ENCODE results near the gene MORN4.

MORN4 gene

DNA sequence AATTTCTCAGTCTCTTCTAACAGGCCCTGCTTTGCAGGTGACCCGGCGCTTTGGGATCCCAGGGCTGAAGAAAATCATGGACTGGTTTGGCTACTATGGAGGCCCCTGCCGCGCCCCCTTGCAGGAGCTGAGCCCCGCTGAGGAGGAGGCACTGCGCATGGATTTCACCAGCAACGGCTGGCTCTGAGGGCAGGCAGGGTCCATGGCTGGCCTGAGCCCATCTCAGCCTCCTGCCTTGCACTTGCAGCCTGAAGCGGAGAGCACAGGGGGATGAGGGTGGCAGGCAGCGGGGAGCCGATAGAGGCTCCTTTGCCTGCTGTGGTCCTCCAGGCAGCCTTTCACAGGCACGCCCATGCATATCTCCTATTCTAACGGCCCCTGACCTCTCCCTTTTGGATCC, 21.8 kb downstream of the MORN4 start:
- Histone ChIP-seq H3K9me3 (ENCODE audit: control insufficient read depth, low read depth, low read length) (no peaks in the 10 kb centered on the region), H3K4me1 (ENCODE audit: control insufficient read depth, low read depth, low read length) (no peaks in the 10 kb centered on the region), H3K36me3 (ENCODE audit: control insufficient read depth, low read depth, low read length) (no peaks in the 10 kb centered on the region), H3K27me3 (ENCODE audit: control insufficient read depth, insufficient read depth, low read length) (no peaks in the 10 kb centered on the region), H3K4me3 (ENCODE audit: low read length) (no peak overlapping the region), H3K9ac (ENCODE audit: low read length) (no peak overlapping the region), H3K27ac (ENCODE audit: low read length) (no peak overlapping the region)

GRCh38 chr10:97608991-97609561, 24.2 kb downstream of the MORN4 start:
- H3K4me1 ChIP-seq (ENCODE audit: control insufficient read depth, low read depth, low read length), result no peaks in the 10 kb centered on the region
- H3K27ac ChIP-seq (ENCODE audit: low read length), result no peak overlapping the region
- no peaks in the 10 kb centered on the region for H3K36me3 ChIP-seq (ENCODE audit: control insufficient read depth, low read depth, low read length)
- H3K9me3 ChIP-seq (ENCODE audit: control insufficient read depth, low read depth, low read length), result no peaks in the 10 kb centered on the region
- no peak overlapping the region for H3K4me3 ChIP-seq (ENCODE audit: low read length)
- no peak overlapping the region for H3K9ac ChIP-seq (ENCODE audit: low read length)
- no peaks in the 10 kb centered on the region for H3K27me3 ChIP-seq (ENCODE audit: control insufficient read depth, insufficient read depth, low read length)

- H3K27me3 ChIP-seq (ENCODE audit: control insufficient read depth, insufficient read depth, low read length), result no peaks in the 10 kb centered on the region
- no peaks in the 10 kb centered on the region for H3K36me3 ChIP-seq (ENCODE audit: control insufficient read depth, low read depth, low read length)
- no peak overlapping the region for H3K9ac ChIP-seq (ENCODE audit: low read length)
- H3K4me3 ChIP-seq (ENCODE audit: low read length), result no peak overlapping the region
- H3K9me3 ChIP-seq (ENCODE audit: control insufficient read depth, low read depth, low read length), result no peaks in the 10 kb centered on the region
- H3K4me1 ChIP-seq (ENCODE audit: control insufficient read depth, low read depth, low read length), result no peaks in the 10 kb centered on the region
- H3K27ac ChIP-seq (ENCODE audit: low read length), result no peak overlapping the region
These were observed 26.1 kb downstream of the MORN4 start for GRCh38 chr10:97607095-97607636.

- H3K27ac ChIP-seq (ENCODE audit: low read length), result no peak overlapping the region
- H3K36me3 ChIP-seq (ENCODE audit: control insufficient read depth, low read depth, low read length), result no peaks in the 10 kb centered on the region
- H3K9me3 ChIP-seq (ENCODE audit: control insufficient read depth, low read depth, low read length), result no peaks in the 10 kb centered on the region
- no peaks in the 10 kb centered on the region for H3K4me1 ChIP-seq (ENCODE audit: control insufficient read depth, low read depth, low read length)
- H3K4me3 ChIP-seq (ENCODE audit: low read length), result no peak overlapping the region
- no peaks in the 10 kb centered on the region for H3K27me3 ChIP-seq (ENCODE audit: control insufficient read depth, insufficient read depth, low read length)
- no peak overlapping the region for H3K9ac ChIP-seq (ENCODE audit: low read length)
These were observed 31.8 kb downstream of the MORN4 start for GRCh38 chr10:97601268-97602215.

DNA sequence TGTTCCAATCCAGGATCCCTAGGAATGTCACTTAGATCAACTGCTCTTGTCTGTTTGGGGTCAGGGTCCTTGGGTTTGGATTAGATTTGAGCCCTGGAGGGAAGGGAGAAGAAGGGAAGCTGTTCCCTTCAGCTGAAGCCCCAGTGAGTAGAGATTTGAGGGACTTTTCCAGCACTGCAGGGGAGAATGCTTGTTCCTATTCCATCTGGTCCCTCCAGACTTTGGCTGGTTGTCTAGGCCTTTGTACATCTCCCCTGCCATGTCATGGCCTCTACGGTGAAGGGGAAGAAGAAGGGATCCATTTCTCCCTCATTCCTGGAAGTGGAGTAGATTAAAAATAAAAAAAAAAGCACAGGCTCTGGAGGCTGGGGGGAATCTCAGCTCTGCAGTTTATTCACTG, 32.7 kb downstream of the MORN4 start:
- H3K4me1 ChIP-seq (ENCODE audit: control insufficient read depth, low read depth, low read length), result no peaks in the 10 kb centered on the region
- H3K36me3 ChIP-seq (ENCODE audit: control insufficient read depth, low read depth, low read length), result no peaks in the 10 kb centered on the region
- no peaks in the 10 kb centered on the region for H3K9me3 ChIP-seq (ENCODE audit: control insufficient read depth, low read depth, low read length)
- H3K27ac ChIP-seq (ENCODE audit: low read length), result no peak overlapping the region
- H3K9ac ChIP-seq (ENCODE audit: low read length), result no peak overlapping the region
- no peaks in the 10 kb centered on the region for H3K27me3 ChIP-seq (ENCODE audit: control insufficient read depth, insufficient read depth, low read length)
- H3K4me3 ChIP-seq (ENCODE audit: low read length), result no peak overlapping the region

DNA sequence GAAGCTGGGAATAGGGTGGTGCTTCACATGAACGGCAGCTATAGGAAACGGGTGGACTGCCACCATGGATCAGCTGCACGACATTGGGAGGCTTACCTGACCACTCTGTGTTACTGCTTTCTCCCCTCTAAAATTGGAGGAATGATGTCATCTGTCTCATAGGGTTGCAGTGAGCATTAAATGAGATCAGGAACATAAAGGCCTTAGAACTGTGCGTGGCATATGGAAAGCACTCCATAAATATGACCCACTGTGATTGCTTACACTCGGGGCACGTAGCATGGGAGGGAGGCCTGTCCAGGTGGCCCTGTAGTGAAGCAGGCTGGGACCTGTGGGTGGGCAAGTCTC, 34.1 kb downstream of the MORN4 start:
- Histone ChIP-seq H3K27ac (ENCODE audit: low read length) (no peak overlapping the region), H3K9ac (ENCODE audit: low read length) (no peak overlapping the region), H3K36me3 (ENCODE audit: control insufficient read depth, low read depth, low read length) (no peaks in the 10 kb centered on the region), H3K4me1 (ENCODE audit: control insufficient read depth, low read depth, low read length) (no peaks in the 10 kb centered on the region), H3K4me3 (ENCODE audit: low read length) (no peak overlapping the region), H3K9me3 (ENCODE audit: control insufficient read depth, low read depth, low read length) (no peaks in the 10 kb centered on the region), H3K27me3 (ENCODE audit: control insufficient read depth, insufficient read depth, low read length) (no peaks in the 10 kb centered on the region)

DNA sequence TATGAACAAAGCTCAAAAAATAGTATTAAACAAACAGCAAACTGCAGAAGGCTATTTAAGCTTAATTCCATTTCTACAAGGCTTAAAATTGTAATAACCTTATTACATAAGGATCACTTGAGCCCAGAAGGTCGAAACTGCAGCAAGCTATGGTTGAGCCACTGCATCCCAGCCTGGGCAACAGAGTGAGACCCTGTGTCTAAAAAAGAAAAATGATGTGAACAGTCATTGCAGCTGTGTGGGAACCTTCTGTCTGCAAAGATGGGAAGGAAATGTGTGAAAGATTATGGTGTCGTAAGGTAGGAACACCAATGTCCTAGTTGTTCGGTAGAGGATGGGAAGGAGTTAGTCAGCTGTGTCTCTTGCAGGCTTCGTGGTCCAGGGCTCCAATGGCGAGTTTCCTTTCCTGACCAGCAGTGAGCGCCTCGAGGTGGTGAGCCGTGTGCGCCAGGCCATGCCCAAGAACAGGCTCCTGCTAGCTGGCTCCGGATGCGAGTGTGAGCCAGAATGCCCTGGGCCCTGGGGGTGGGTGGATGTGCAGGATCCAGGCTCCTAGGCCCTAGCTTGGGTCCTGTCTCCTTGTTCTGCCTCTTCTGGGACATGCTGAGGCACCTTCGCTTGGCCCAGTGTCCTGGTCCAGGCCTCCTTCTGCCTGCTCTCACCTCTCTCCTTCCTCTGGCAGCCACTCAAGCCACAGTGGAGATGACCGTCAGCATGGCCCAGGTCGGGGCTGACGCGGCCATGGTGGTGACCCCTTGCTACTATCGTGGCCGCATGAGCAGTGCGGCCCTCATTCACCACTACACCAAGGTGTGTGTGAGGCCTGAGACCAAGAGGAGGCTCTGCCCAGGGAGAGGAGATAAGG, 34.7 kb downstream of the MORN4 start:
- Histone ChIP-seq H3K27ac (ENCODE audit: low read length) (no peak overlapping the region), H3K9me3 (ENCODE audit: control insufficient read depth, low read depth, low read length) (no peaks in the 10 kb centered on the region), H3K27me3 (ENCODE audit: control insufficient read depth, insufficient read depth, low read length) (no peaks in the 10 kb centered on the region), H3K4me1 (ENCODE audit: control insufficient read depth, low read depth, low read length) (no peaks in the 10 kb centered on the region), H3K9ac (ENCODE audit: low read length) (no peak overlapping the region), H3K36me3 (ENCODE audit: control insufficient read depth, low read depth, low read length) (no peaks in the 10 kb centered on the region), H3K4me3 (ENCODE audit: low read length) (no peak overlapping the region)

GRCh38 chr10:97597778-97598177, 35.5 kb downstream of the MORN4 start:
- H3K9me3 ChIP-seq (ENCODE audit: control insufficient read depth, low read depth, low read length), result no peaks in the 10 kb centered on the region
- H3K4me1 ChIP-seq (ENCODE audit: control insufficient read depth, low read depth, low read length), result no peaks in the 10 kb centered on the region
- H3K36me3 ChIP-seq (ENCODE audit: control insufficient read depth, low read depth, low read length), result no peaks in the 10 kb centered on the region
- no peak overlapping the region for H3K27ac ChIP-seq (ENCODE audit: low read length)
- no peaks in the 10 kb centered on the region for H3K27me3 ChIP-seq (ENCODE audit: control insufficient read depth, insufficient read depth, low read length)
- no peak overlapping the region for H3K4me3 ChIP-seq (ENCODE audit: low read length)
- no peak overlapping the region for H3K9ac ChIP-seq (ENCODE audit: low read length)

- no peaks in the 10 kb centered on the region for H3K36me3 ChIP-seq (ENCODE audit: control insufficient read depth, low read depth, low read length)
- H3K27ac ChIP-seq (ENCODE audit: low read length), result no peak overlapping the region
- no peak overlapping the region for H3K4me3 ChIP-seq (ENCODE audit: low read length)
- H3K4me1 ChIP-seq (ENCODE audit: control insufficient read depth, low read depth, low read length), result no peaks in the 10 kb centered on the region
- no peaks in the 10 kb centered on the region for H3K9me3 ChIP-seq (ENCODE audit: control insufficient read depth, low read depth, low read length)
- no peak overlapping the region for H3K9ac ChIP-seq (ENCODE audit: low read length)
- H3K27me3 ChIP-seq (ENCODE audit: control insufficient read depth, insufficient read depth, low read length), result no peaks in the 10 kb centered on the region
These were observed 36.9 kb downstream of the MORN4 start for GRCh38 chr10:97596101-97597082.

DNA sequence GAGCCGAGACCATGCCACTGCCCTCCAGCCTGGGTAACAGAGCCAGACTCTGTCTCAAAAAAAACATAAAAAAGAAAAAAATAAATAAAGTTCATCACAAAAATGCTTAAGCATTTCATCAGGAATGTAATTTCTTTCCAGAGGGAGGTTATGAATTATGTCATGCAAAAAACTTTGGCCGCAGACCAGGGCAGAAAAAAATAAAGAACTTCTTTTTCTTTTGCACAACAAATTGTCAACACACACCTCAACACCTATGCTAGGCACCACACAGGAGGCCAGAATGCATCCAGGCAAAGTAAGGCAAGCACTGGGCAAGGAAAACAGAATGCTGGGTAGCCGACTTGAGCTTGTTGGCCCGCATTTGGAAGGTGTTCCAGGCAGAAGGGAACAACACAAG, 39.9 kb downstream of the MORN4 start:
- Histone ChIP-seq H3K9ac (ENCODE audit: low read length) (no peak overlapping the region), H3K9me3 (ENCODE audit: control insufficient read depth, low read depth, low read length) (no peaks in the 10 kb centered on the region), H3K27ac (ENCODE audit: low read length) (no peak overlapping the region), H3K27me3 (ENCODE audit: control insufficient read depth, insufficient read depth, low read length) (no peaks in the 10 kb centered on the region), H3K4me3 (ENCODE audit: low read length) (no peak overlapping the region), H3K4me1 (ENCODE audit: control insufficient read depth, low read depth, low read length) (no peaks in the 10 kb centered on the region), H3K36me3 (ENCODE audit: control insufficient read depth, low read depth, low read length) (no peaks in the 10 kb centered on the region)

Data from iPS-18a (cell line).